Smooth muscle cell (in vitro differentiated cells): ENCODE data around the gene GPR142. TPM values are rescaled to one million over a fixed set of nuclear protein-coding genes. Genes with fewer than 3 reads are reported as not detected.
A peak's percentile ranks its signal among the peaks of the same experiment; 100 is the strongest.

Source experiments
- DNase-seq: peaks from one replicate; lab custom pipeline; 2025; ENCODE audit not compliant: unreplicated experiment; lab: John Stamatoyannopoulos, UW
- H2AFZ ChIP-seq: fragments of 200-600 bp; sonication (generic); 2 replicates; pipeline ENCODE4 v1.6.0; 2016; ENCODE audit warnings: antibody characterized with exemption, low read depth, mild to moderate bottlenecking
- H3F3A ChIP-seq: fragments of 200-600 bp; sonication (generic); 2 replicates; pipeline ENCODE4 v1.6.0; 2017; ENCODE audit warnings: antibody characterized with exemption, low read depth
- H3K27ac ChIP-seq: fragments of 200-600 bp; sonication (generic); 2 replicates; pipeline ENCODE4 v1.5.1; 2016; ENCODE audit warnings: low read depth, mild to moderate bottlenecking
- H3K27me3 ChIP-seq: fragments of 200-600 bp; sonication (generic); 2 replicates; pipeline ENCODE4 v1.6.1; 2016; ENCODE audit warnings: low read depth, mild to moderate bottlenecking
- H3K36me3 ChIP-seq: fragments of 200-600 bp; sonication (generic); 2 replicates; pipeline ENCODE4 v1.5.1; 2016; ENCODE audit warnings: low read depth
- H3K4me1 ChIP-seq: fragments of 200-600 bp; sonication (generic); 2 replicates; pipeline ENCODE4 v1.5.1; 2016; ENCODE audit warnings: low read depth
- H3K4me2 ChIP-seq: fragments of 200-600 bp; sonication (generic); 2 replicates; pipeline ENCODE4 v1.6.0; 2016; ENCODE audit warnings: mild to moderate bottlenecking
- H3K4me3 ChIP-seq: fragments of 200-600 bp; sonication (generic); 2 replicates; pipeline ENCODE4 v1.5.1; 2016; ENCODE audit warnings: mild to moderate bottlenecking
- H3K79me2 ChIP-seq: fragments of 200-600 bp; sonication (generic); 2 replicates; pipeline ENCODE4 v1.6.0; 2016; ENCODE audit warnings: low read depth, mild to moderate bottlenecking
- H3K9ac ChIP-seq: fragments of 200-600 bp; sonication (generic); 2 replicates; pipeline ENCODE4 v1.6.0; 2016; ENCODE audit warnings: low read depth
- H3K9me3 ChIP-seq: fragments of 200-600 bp; sonication (generic); replicated peaks from 2 replicates; pipeline ENCODE4 v1.5.1; 2016; ENCODE audit warnings: low read depth
- H4K20me1 ChIP-seq: fragments of 200-600 bp; sonication (generic); 2 replicates; pipeline ENCODE4 v1.6.0; 2016; ENCODE audit warnings: low read depth
- WGBS: methylation state at CpG from one replicate; pipeline ENCODE4 v1.1.7; 2016; ENCODE audit warnings: low lambda C conversion rate; 5-methylcytosine and 5-hydroxymethylcytosine counted together
- polyA plus RNA-seq: library from polyadenylated mRNA; unstranded; fragments of >200 nt; fragmentation: Nextera tagmentation; extraction: Ambion mirVana; gene quantifications from 2 replicates; pipeline ENCODE4 v1.2.1, GENCODE V29; 2016
- small RNA-seq: library from RNA; depleted of rRNA; stranded (forward); fragments of <200 nt; gene quantifications from one replicate; pipeline ENCODE3, GENCODE V24; 2014
- total RNA-seq: library from RNA; depleted of rRNA; stranded (reverse); fragments of >200 nt; gene quantifications from 2 replicates; pipeline ENCODE4 v1.2.3, GENCODE V29; 2014
- TF ChIP-seq, protein P1 (sequence below): fragments of 200-600 bp; sonication (generic); IDR thresholded peaks from 2 replicates; pipeline ENCODE4 v1.5.1; 2017; ENCODE audit warnings: borderline replicate concordance, mild to moderate bottlenecking, antibody characterized with exemption; ENCODE audit not compliant: insufficient read depth, poor library complexity, severe bottlenecking

The GPR142 gene
- total and polyA plus RNA-seq, 2 experiments from 2014 or later = not detected

- peak overlapping the region; percentile 2 for H3K4me2 ChIP-seq
- H3K27ac ChIP-seq = peak overlapping the region; percentile 68
These were observed 50.1 kb downstream of the GPR142 start for GRCh38 chr17:74417178-74418045.

DNA sequence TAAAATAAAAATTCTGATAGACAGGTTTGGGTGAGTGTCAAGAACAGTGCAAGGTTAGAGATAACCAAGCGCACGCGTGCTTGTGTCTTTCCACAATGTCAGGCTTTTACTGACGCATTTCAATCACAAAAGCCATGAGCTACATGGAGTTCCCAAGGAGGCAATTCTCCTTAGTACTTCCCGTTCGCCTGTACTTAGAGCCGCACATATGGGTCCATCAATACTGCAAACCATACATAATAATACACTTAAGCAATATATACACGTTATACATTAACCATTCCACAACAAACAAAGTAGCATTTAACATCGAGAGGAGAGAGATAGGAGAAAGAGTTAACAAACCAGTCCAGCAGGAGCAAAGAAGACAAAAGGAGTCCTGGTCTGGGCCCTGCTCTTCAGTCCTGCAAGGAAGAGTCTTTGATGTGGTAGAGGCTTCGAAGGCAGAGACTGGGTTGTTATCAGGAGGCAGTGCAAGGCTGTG is 52.7 kb downstream of the GPR142 start:
- Histone ChIP-seq H3K36me3 (no peaks in the 10 kb centered on the region), H3K4me1 (no peaks in the 10 kb centered on the region), H3K27ac (no peak overlapping the region), H3K9ac (no peak overlapping the region), H3K4me3 (no peak overlapping the region), H3K4me2 (no peak overlapping the region), H3K79me2 (no peaks in the 10 kb centered on the region), H3K9me3 (no peaks in the 10 kb centered on the region), H2AFZ (no peak overlapping the region), H4K20me1 (no peaks in the 10 kb centered on the region), H3K27me3 (no peaks in the 10 kb centered on the region), H3F3A (peaks cover 15% of the 10 kb centered on the region)
- TF ChIP-seq, protein P1, sequence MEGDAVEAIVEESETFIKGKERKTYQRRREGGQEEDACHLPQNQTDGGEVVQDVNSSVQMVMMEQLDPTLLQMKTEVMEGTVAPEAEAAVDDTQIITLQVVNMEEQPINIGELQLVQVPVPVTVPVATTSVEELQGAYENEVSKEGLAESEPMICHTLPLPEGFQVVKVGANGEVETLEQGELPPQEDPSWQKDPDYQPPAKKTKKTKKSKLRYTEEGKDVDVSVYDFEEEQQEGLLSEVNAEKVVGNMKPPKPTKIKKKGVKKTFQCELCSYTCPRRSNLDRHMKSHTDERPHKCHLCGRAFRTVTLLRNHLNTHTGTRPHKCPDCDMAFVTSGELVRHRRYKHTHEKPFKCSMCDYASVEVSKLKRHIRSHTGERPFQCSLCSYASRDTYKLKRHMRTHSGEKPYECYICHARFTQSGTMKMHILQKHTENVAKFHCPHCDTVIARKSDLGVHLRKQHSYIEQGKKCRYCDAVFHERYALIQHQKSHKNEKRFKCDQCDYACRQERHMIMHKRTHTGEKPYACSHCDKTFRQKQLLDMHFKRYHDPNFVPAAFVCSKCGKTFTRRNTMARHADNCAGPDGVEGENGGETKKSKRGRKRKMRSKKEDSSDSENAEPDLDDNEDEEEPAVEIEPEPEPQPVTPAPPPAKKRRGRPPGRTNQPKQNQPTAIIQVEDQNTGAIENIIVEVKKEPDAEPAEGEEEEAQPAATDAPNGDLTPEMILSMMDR = no peak
- DNase-seq = no peak
- 59% methylated on average over 10 of the region's 10 CpGs for WGBS

More at GRCh38 chr17:74417178-74418045, 50.1 kb downstream of the GPR142 start:
- H3K27me3 ChIP-seq = no peaks in the 10 kb centered on the region
- WGBS = 57% methylated on average over 12 of the region's 12 CpGs
- H3K36me3 ChIP-seq = no peaks in the 10 kb centered on the region
- H4K20me1 ChIP-seq = no peaks in the 10 kb centered on the region
- no peak for DNase-seq
- H3K79me2 ChIP-seq = no peaks in the 10 kb centered on the region
- peaks cover 15% of the 10 kb centered on the region for H3F3A ChIP-seq
- no peak overlapping the region for H2AFZ ChIP-seq
- no peaks in the 10 kb centered on the region for H3K9me3 ChIP-seq
- H3K4me1 ChIP-seq = no peaks in the 10 kb centered on the region
- TF ChIP-seq, protein P1 = no peak
- no peak overlapping the region for H3K9ac ChIP-seq
- H3K4me3 ChIP-seq = no peak overlapping the region

Small RNA genes lying within 50 kb of the gene (small RNA-seq; reads per million reads assigned to genes)
- not detected for gene RNA5SP448

Other genes with a start within 250 kb of the GPR142 start
- gene RPL38, start 163.8 kb upstream of the GPR142 start, total RNA-seq = 377 and 449 TPM in 2 replicates
- gene RPL38, start 163.8 kb upstream of the GPR142 start, polyA plus RNA-seq = 889 and 1,006 TPM in 2 replicates
- 0.94 and 1.6 TPM in 2 replicates for gene TTYH2, start 153.9 kb upstream of the GPR142 start, total RNA-seq
- 1.3 and 1.9 TPM in 2 replicates for gene TTYH2, start 153.9 kb upstream of the GPR142 start, polyA plus RNA-seq
- gene DNAI2, start 93.3 kb upstream of the GPR142 start, total RNA-seq = not detected in 2 replicates
- gene DNAI2, start 93.3 kb upstream of the GPR142 start, polyA plus RNA-seq = not detected in 2 replicates
- not detected in 2 replicates for gene KIF19, start 41.3 kb upstream of the GPR142 start, total RNA-seq
- gene KIF19, start 41.3 kb upstream of the GPR142 start, polyA plus RNA-seq = not detected in 2 replicates
- gene BTBD17, start 5.6 kb upstream of the GPR142 start, total RNA-seq = not detected in 2 replicates
- not detected in 2 replicates for gene BTBD17, start 5.6 kb upstream of the GPR142 start, polyA plus RNA-seq
- gene GPRC5C, start 64.6 kb downstream of the GPR142 start, total RNA-seq = 57.0 and 64.5 TPM in 2 replicates
- 96.9 and 103 TPM in 2 replicates for gene GPRC5C, start 64.6 kb downstream of the GPR142 start, polyA plus RNA-seq
- gene CD300A, start 99.1 kb downstream of the GPR142 start, total RNA-seq = not detected in 2 replicates
- 0.76 TPM in 1 of 2 replicates, not detected in the other for gene CD300A, start 99.1 kb downstream of the GPR142 start, polyA plus RNA-seq
- gene CD300LB, start 164.0 kb downstream of the GPR142 start, total RNA-seq = not detected in 2 replicates
- gene CD300LB, start 164.0 kb downstream of the GPR142 start, polyA plus RNA-seq = not detected in 2 replicates
- gene CD300C, start 178.6 kb downstream of the GPR142 start, total RNA-seq = not detected in 2 replicates
- 0.46 TPM in 1 of 2 replicates, not detected in the other for gene CD300C, start 178.6 kb downstream of the GPR142 start, polyA plus RNA-seq
- not detected in 2 replicates for gene CD300H, start 200.0 kb downstream of the GPR142 start, total RNA-seq
- gene CD300H, start 200.0 kb downstream of the GPR142 start, polyA plus RNA-seq = 0.65 TPM in 1 of 2 replicates, not detected in the other
- not detected in 2 replicates for gene CD300LD, start 224.8 kb downstream of the GPR142 start, total RNA-seq
- not detected in 2 replicates for gene CD300LD, start 224.8 kb downstream of the GPR142 start, polyA plus RNA-seq